Colonic mucosa (tissue), 4 donors: ENCODE data around the gene MAD1L1. TPM values are rescaled to one million over a fixed set of nuclear protein-coding genes. Genes with fewer than 3 reads are reported as not detected.

Experiments used
- DNase-seq: peaks from one replicate; pipeline ENCODE4 v3.0.0-alpha.2; 2020
- H3K27ac ChIP-seq: fragments of 200-600 bp; one replicate; pipeline ENCODE4 v1.8.0; 2021
- H3K27me3 ChIP-seq: fragments of 200-600 bp; one replicate; pipeline ENCODE4 v1.8.0; 2021
- H3K36me3 ChIP-seq: fragments of 200-600 bp; one replicate; pipeline ENCODE4 v1.8.0; 2021
- H3K4me1 ChIP-seq: fragments of 200-600 bp; one replicate; pipeline ENCODE4 v1.8.0; 2021; ENCODE audit warnings: mild to moderate bottlenecking
- H3K4me3 ChIP-seq: fragments of 200-600 bp; one replicate; pipeline ENCODE4 v1.8.0; 2021
- H3K9ac ChIP-seq, 2 donors: one replicate each; pipeline ENCODE4 v1.7.0; 2013; ENCODE audit warnings: control low read depth in 2 of 2, low read depth in 2 of 2, low read length in 2 of 2
- H3K9me3 ChIP-seq: fragments of 200-600 bp; one replicate; pipeline ENCODE4 v1.8.0; 2021
- intact Hi-C: fragments of 100-400 bp; cut with DNase I; formaldehyde crosslinking; loops from one replicate; pipeline ENCODE4 v1.14.1; 2022
- total RNA-seq, 2 donors: library from RNA; stranded (reverse); fragmentation: NEBNext Ultra II Directional in 1 of 2; extraction: Animal tissue kit (Norgen Biotek cat#: 25700) in 1 of 2; gene quantifications; one replicate each; pipeline ENCODE4 v1.2.1, GENCODE V29; 2021
- TF ChIP-seq, protein P1 (sequence below): fragments of 200-600 bp; IDR thresholded peaks from one replicate; pipeline ENCODE4 v1.8.0; 2022; ENCODE audit warnings: antibody characterized with exemption, mild to moderate bottlenecking
- donor health status: healthy.
- donor health status: DM: no; HTN: no; CAD: no.
- donor health status: DM: no; HTN: no; CAD: no.

The MAD1L1 gene
- total RNA-seq, 2 donors from 2014 or later = 18.2 to 47.0 TPM

DNA sequence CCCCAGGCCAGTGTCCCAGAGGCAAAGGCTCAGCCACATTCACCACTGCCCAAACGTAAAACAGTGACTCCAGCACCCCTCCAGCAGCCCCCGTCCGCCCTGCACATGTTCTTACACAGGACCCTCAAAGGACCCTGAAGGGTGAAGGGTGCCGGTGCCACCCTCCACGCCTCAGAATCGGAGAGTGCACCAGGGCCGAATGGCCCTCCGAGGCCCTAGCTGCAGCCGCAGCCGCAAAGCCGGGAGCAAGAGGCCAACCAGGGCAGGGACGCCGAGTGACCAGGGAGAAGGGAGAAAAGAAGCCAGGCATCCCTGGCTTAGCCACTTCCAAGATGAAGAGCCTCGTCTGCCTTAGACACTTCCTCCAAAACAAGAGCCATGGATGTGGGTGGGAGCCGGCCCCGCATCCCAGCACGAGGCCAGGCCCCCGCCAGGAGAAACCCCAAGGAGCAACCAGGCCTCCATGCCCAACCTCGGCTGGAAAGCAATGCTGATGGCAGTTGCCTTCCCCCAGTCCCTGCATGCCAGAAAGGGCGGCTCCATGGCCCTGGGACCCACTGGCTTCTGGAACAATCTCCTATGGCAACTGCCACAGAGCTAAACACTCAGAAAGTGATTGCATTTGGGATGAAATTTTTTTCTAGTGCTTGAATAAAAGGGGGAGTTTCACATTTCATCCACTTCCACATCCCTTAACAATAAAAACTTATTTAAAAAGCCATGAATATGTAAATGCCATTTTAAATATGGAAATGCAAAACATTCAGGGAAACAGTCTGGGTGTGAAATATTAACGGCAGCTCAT lies 92.3 kb downstream of the MAD1L1 start:
- TF ChIP-seq, protein P1, sequence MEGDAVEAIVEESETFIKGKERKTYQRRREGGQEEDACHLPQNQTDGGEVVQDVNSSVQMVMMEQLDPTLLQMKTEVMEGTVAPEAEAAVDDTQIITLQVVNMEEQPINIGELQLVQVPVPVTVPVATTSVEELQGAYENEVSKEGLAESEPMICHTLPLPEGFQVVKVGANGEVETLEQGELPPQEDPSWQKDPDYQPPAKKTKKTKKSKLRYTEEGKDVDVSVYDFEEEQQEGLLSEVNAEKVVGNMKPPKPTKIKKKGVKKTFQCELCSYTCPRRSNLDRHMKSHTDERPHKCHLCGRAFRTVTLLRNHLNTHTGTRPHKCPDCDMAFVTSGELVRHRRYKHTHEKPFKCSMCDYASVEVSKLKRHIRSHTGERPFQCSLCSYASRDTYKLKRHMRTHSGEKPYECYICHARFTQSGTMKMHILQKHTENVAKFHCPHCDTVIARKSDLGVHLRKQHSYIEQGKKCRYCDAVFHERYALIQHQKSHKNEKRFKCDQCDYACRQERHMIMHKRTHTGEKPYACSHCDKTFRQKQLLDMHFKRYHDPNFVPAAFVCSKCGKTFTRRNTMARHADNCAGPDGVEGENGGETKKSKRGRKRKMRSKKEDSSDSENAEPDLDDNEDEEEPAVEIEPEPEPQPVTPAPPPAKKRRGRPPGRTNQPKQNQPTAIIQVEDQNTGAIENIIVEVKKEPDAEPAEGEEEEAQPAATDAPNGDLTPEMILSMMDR = no peak
- intact Hi-C loops = no loop called here
- H3K9ac ChIP-seq = no peak overlapping the region
- no peak overlapping the region for H3K27ac ChIP-seq
- no peaks in the 10 kb centered on the region for H3K36me3 ChIP-seq
- no peak for DNase-seq
- H3K27me3 ChIP-seq = no peaks in the 10 kb centered on the region
- no peaks in the 10 kb centered on the region for H3K9me3 ChIP-seq
- no peak overlapping the region for H3K4me3 ChIP-seq
- H3K4me1 ChIP-seq = no peaks in the 10 kb centered on the region

DNA sequence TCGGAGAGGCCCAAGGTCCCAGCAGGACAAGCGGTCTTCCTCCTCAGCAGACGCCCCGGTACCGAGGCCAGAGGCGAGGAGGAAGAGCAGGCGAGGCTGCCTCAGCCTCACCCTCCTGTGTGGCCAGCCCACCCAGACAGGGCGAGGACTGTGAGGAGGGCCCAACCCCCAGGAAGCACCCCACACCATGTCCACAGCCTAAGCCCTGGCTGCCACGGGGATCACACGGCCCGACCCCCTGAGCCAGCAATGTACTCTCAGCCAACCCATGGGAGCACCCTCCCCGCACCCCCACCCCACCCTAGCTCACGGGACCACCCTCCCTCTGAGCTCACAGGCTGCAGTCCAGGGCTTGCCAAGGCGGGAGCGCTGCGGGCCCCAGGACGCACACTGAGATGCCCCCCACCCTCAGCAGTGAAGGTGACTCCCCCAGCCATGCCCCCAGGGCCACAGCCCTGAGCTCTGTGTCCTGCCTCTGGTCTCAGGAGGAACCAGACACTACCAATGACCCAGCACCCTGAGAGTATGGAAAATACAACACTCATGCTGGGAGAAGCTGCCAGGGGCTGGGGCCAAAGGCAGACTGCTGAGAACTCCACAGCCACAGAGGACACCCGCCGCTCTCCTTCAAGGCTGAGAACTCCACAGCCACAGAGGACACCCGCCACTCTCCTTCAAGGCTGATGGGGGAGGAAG lies 93.6 kb downstream of the MAD1L1 start:
- no peaks in the 10 kb centered on the region for H3K9me3 ChIP-seq
- TF ChIP-seq, protein P1 = no peak
- DNase-seq = no peak
- no peaks in the 10 kb centered on the region for H3K27me3 ChIP-seq
- intact Hi-C loops = no loop called here
- no peaks in the 10 kb centered on the region for H3K36me3 ChIP-seq
- H3K4me1 ChIP-seq = no peaks in the 10 kb centered on the region
- H3K4me3 ChIP-seq = no peak overlapping the region
- no peak overlapping the region for H3K9ac ChIP-seq
- H3K27ac ChIP-seq = no peak overlapping the region

DNA sequence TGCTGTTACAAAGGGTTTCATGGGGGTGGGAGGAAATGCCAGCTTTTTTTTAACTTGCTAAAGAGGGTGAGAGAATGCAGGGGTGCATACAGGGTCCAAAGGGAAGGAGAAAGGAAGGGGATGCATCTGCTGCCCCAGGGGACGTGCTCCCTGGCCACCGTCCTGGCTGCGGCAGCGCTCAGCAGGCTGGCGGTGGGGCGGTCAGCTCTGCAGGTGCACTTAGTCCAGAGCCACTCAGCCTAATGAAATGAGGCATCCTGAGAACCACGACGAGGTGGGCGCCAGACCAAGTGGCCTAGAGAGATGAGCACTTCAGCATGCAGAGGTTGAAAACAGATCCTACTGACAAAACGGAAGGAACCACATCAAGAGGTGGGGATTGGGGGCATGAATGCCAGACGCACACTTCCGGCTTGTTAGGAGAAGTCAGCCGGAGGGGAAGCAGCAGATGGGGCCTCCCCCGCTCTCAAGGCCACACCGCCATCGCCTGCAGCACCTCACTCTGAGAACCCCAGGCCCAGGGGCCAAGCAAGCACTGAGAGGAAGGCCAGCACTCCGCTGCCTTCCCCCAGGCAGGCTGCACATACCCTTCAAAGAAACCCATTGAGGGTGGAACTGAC lies 94.5 kb downstream of the MAD1L1 start:
- no peak overlapping the region for H3K27ac ChIP-seq
- intact Hi-C loops = no loop called here
- TF ChIP-seq, protein P1 = no peak

DNA sequence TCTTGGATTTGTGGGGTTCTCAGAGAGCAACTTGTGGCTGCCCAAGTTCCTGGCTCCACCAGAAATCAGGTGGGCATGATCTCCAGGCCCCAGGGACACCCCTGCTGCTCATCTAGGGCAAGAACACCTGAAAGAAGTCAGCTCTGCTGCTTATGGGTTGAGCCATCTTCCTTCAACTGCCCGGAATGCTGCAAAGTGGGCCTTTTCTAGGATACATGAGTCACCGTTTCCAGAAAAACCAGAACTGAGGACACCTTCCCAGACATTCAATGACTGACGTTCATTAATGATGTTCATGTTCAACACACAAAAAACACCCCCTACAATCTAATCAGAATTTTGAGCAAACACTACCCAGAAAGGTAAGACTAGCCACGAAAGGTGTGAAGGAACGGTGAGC lies 98.0 kb downstream of the MAD1L1 start:
- Histone ChIP-seq H3K27me3 (no peaks in the 10 kb centered on the region), H3K4me1 (no peaks in the 10 kb centered on the region)
- TF ChIP-seq, protein P1 = no peak

More for the DNA sequence above, 94.5 kb downstream of the MAD1L1 start:
- Histone ChIP-seq H3K36me3 (no peaks in the 10 kb centered on the region), H3K4me1 (no peaks in the 10 kb centered on the region), H3K9me3 (no peaks in the 10 kb centered on the region), H3K9ac (no peak overlapping the region), H3K4me3 (no peak overlapping the region), H3K27me3 (no peaks in the 10 kb centered on the region)
- no peak for DNase-seq

DNA sequence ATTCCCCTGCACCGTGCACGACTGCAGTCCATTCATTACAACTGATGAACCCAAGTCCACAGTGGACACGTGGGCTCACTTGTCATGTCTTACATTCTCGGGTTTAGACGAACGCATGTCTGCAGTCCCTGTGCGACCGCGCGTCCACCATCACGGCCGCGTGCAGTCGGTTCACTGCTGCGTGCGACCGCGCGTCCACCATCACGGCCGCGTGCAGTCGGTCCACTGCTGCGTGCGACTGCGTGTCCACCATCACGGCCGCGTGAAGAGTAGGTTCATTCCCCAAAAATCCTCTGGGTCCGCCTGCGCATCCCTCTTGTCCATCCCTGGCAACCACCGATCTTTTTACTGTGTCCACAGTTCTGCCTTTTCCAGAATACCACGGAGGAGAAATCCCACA lies 100.5 kb downstream of the MAD1L1 start:
- Histone ChIP-seq H3K4me3 (no peak overlapping the region), H3K9ac (no peak overlapping the region), H3K27ac (no peak overlapping the region), H3K36me3 (no peaks in the 10 kb centered on the region), H3K27me3 (no peaks in the 10 kb centered on the region), H3K4me1 (no peaks in the 10 kb centered on the region), H3K9me3 (no peaks in the 10 kb centered on the region)
- intact Hi-C loops = no loop called here
- DNase-seq = no peak
- TF ChIP-seq, protein P1 = no peak

More for the DNA sequence above, 98.0 kb downstream of the MAD1L1 start:
- intact Hi-C loops = no loop called here
- H3K9ac ChIP-seq = no peak overlapping the region
- H3K9me3 ChIP-seq = no peaks in the 10 kb centered on the region
- no peak overlapping the region for H3K27ac ChIP-seq
- no peaks in the 10 kb centered on the region for H3K36me3 ChIP-seq
- no peak overlapping the region for H3K4me3 ChIP-seq
- no peak for DNase-seq
